Nephron progenitor cell (in vitro differentiated cells): Measurements from ENCODE around the gene CARMIL1.

Source experiments
- DNase-seq: peaks from one replicate; pipeline ENCODE4 v3.0.0; 2021
- H3K27ac Mint-ChIP-seq: 2 replicates; pipeline ENCODE4 v1.8.0; 2021; ENCODE audit warnings: mild to moderate bottlenecking, moderate library complexity, mixed read lengths
- H3K27me3 Mint-ChIP-seq: 2 replicates; pipeline ENCODE4 v1.8.0; 2021; ENCODE audit warnings: mild to moderate bottlenecking, low read depth, mixed read lengths; ENCODE audit not compliant: poor library complexity
- H3K36me3 Mint-ChIP-seq: 2 replicates; pipeline ENCODE4 v1.8.0; 2021; ENCODE audit warnings: low read depth, mixed read lengths
- H3K4me1 Mint-ChIP-seq: 2 replicates; pipeline ENCODE4 v1.8.0; 2021; ENCODE audit warnings: mixed read lengths
- H3K4me3 Mint-ChIP-seq: 2 replicates; pipeline ENCODE4 v1.8.0; 2021; ENCODE audit warnings: mild to moderate bottlenecking, moderate library complexity, mixed read lengths
- H3K9me3 Mint-ChIP-seq: 2 replicates; pipeline ENCODE4 v1.8.0; 2021; ENCODE audit warnings: mild to moderate bottlenecking, moderate library complexity, mixed read lengths
- CTCF ChIP-seq: fragments of 200-600 bp; sonication (generic); IDR thresholded peaks from 2 replicates; pipeline ENCODE4 v1.5.0; 2021; ENCODE audit warnings: antibody characterized with exemption

CARMIL1 gene

GRCh38 chr6:25392372-25392771 is 113.2 kb downstream of the CARMIL1 start:
- Mint-ChIP-seq H3K36me3 (no peaks in the 10 kb centered on the region), H3K27ac (no peak overlapping the region), H3K9me3 (no peaks in the 10 kb centered on the region), H3K4me1 (no peaks in the 10 kb centered on the region), H3K4me3 (no peak overlapping the region), H3K27me3 (no peaks in the 10 kb centered on the region)
- TF ChIP-seq CTCF = no peak
- no peak for DNase-seq

DNA sequence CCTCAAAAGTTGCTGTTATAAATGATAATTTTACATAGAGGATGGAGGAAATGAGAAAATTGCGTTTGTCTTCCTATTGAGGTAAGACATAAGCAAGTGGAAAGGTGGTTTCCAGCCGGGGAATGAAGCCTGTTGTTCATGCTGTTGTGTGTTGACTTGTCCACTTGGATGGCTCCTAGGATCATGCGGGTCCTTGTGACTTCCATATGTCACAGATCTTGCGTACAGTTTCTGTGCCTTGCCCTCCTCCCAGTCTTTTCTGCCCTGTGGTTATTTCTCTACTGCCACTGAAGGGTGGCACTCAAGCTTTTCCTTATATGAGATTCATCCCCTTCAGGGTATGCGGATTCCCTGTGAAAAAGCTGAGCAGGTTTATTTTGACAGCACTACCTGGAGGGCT is 116.6 kb downstream of the CARMIL1 start:
- no peak overlapping the region for H3K4me3 Mint-ChIP-seq
- TF ChIP-seq CTCF = no peak
- no peaks in the 10 kb centered on the region for H3K4me1 Mint-ChIP-seq
- no peak overlapping the region for H3K27ac Mint-ChIP-seq
- no peaks in the 10 kb centered on the region for H3K36me3 Mint-ChIP-seq
- DNase-seq = no peak
- no peaks in the 10 kb centered on the region for H3K27me3 Mint-ChIP-seq
- no peaks in the 10 kb centered on the region for H3K9me3 Mint-ChIP-seq

- Mint-ChIP-seq H3K9me3 (no peaks in the 10 kb centered on the region), H3K4me3 (no peak overlapping the region), H3K27me3 (no peaks in the 10 kb centered on the region), H3K4me1 (no peaks in the 10 kb centered on the region), H3K36me3 (no peaks in the 10 kb centered on the region), H3K27ac (no peak overlapping the region)
- DNase-seq = no peak
- TF ChIP-seq CTCF = no peak
Measured at GRCh38 chr6:25397406-25397805, 118.2 kb downstream of the CARMIL1 start.

DNA sequence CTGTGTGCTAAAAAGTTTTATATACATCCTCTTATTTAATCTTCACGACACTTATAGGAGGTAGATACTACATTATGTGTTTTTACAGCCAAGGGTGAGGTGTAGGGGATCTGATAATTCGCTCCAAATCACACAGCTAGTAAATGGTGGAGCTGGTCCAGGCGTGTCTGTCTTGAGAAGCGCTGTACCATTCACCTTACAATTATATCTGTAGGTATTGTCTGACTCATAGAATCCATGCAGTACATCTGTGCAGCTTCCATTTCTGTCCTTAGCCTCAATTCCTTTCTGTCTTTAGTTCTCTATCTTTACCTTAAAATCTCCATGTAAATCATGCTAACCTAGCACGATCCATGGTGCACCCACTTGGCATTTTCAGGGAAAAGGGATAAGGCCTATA is 120.7 kb downstream of the CARMIL1 start:
- no peak for DNase-seq
- no peak for TF ChIP-seq CTCF
- Mint-ChIP-seq H3K27me3 (no peaks in the 10 kb centered on the region), H3K4me1 (no peaks in the 10 kb centered on the region), H3K36me3 (no peaks in the 10 kb centered on the region), H3K4me3 (no peak overlapping the region), H3K9me3 (no peaks in the 10 kb centered on the region), H3K27ac (no peak overlapping the region)

DNA sequence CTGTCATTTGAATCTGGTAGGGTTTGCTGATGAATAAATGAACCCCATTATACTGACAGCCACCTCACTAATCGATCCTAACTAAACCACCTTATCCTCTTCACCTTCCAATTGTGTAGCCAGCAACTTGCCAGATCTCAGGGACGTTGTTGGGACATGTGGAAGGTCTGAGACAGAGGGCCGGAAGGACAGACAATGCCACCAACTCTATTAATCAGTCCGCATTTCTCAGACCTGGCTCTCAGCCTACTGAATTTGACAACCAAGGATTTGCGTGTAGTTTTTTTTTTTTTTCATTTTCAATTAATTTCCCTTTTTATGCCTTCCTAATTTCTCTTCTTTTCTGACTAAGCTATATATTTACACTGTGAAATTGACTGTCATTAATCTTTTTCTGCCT is 122.5 kb downstream of the CARMIL1 start:
- H3K9me3 Mint-ChIP-seq = no peaks in the 10 kb centered on the region
- no peak for DNase-seq
- no peak overlapping the region for H3K4me3 Mint-ChIP-seq
- H3K36me3 Mint-ChIP-seq = no peaks in the 10 kb centered on the region
- no peaks in the 10 kb centered on the region for H3K4me1 Mint-ChIP-seq
- H3K27ac Mint-ChIP-seq = no peak overlapping the region
- no peak for TF ChIP-seq CTCF
- no peaks in the 10 kb centered on the region for H3K27me3 Mint-ChIP-seq

GRCh38 chr6:25402125-25402524 is 123.0 kb downstream of the CARMIL1 start:
- TF ChIP-seq CTCF = no peak
- Mint-ChIP-seq H3K27me3 (no peaks in the 10 kb centered on the region), H3K9me3 (no peaks in the 10 kb centered on the region), H3K4me1 (no peaks in the 10 kb centered on the region), H3K4me3 (no peak overlapping the region), H3K27ac (no peak overlapping the region), H3K36me3 (no peaks in the 10 kb centered on the region)
- DNase-seq = no peak
